ENCODE data around the gene CYGB.

The CYGB gene

GRCh38 chr17:76501827-76502307 is 35.6 kb downstream of the CYGB start:
- DNase-seq (ENCODE audit: low read depth in 2 of 3, low spot score in 2 of 3) = no peak

- DNase-seq (ENCODE audit: low read depth in 2 of 3, low spot score in 2 of 3) = peak; percentile 92 to 97 (median 94)
Measured at GRCh38 chr17:76501018-76501826, 36.3 kb downstream of the CYGB start, which contains the start of gene RHBDF2. Gene RHBDF2, minus strand, starts transcription at chr17:76501423. Its CDS starts 19,899 bp downstream, at chr17:76481524.

- no peak for DNase-seq (ENCODE audit: low read depth in 2 of 3, low spot score in 2 of 3)
Measured at GRCh38 chr17:76500747-76501017, 36.8 kb downstream of the CYGB start.

GRCh38 chr17:76500074-76500746 is 37.3 kb downstream of the CYGB start:
- no peak for DNase-seq (ENCODE audit: low read depth in 2 of 3, low spot score in 2 of 3)

GRCh38 chr17:76499267-76499667 is 38.2 kb downstream of the CYGB start:
- no peak for DNase-seq (ENCODE audit: low read depth in 2 of 3, low spot score in 2 of 3)

GRCh38 chr17:76498876-76499251 is 38.6 kb downstream of the CYGB start:
- no peak for DNase-seq (ENCODE audit: low read depth in 2 of 3, low spot score in 2 of 3)

GRCh38 chr17:76497979-76498875 is 39.3 kb downstream of the CYGB start:
- no peak for DNase-seq (ENCODE audit: low read depth in 2 of 3, low spot score in 2 of 3)

- no peak for DNase-seq (ENCODE audit: low read depth in 2 of 3, low spot score in 2 of 3)
Measured at GRCh38 chr17:76497699-76497978, 39.9 kb downstream of the CYGB start.

- no peak for DNase-seq (ENCODE audit: low read depth in 2 of 3, low spot score in 2 of 3)
Measured at GRCh38 chr17:76496464-76496863, 41.0 kb downstream of the CYGB start.

GRCh38 chr17:76495663-76496400 is 41.7 kb downstream of the CYGB start:
- no peak for DNase-seq (ENCODE audit: low read depth in 2 of 3, low spot score in 2 of 3)

- no peak for DNase-seq (ENCODE audit: low read depth in 2 of 3, low spot score in 2 of 3)
Measured at GRCh38 chr17:76493505-76494167, 43.9 kb downstream of the CYGB start.

GRCh38 chr17:76492989-76493501 is 44.5 kb downstream of the CYGB start:
- DNase-seq (ENCODE audit: low read depth in 2 of 3, low spot score in 2 of 3) = peak in 1 of 3 experiments; percentile 42

- no peak for DNase-seq (ENCODE audit: low read depth in 2 of 3, low spot score in 2 of 3)
Measured at GRCh38 chr17:76492123-76492988, 45.2 kb downstream of the CYGB start.

GRCh38 chr17:76491271-76492122 is 46.0 kb downstream of the CYGB start:
- no peak for DNase-seq (ENCODE audit: low read depth in 2 of 3, low spot score in 2 of 3)

- DNase-seq (ENCODE audit: low read depth in 2 of 3, low spot score in 2 of 3) = no peak
Measured at GRCh38 chr17:76490112-76490710, 47.3 kb downstream of the CYGB start.

- no peak for DNase-seq (ENCODE audit: low read depth in 2 of 3, low spot score in 2 of 3)
Measured at GRCh38 chr17:76487451-76488192, 49.9 kb downstream of the CYGB start.

- no peak for DNase-seq (ENCODE audit: low read depth in 2 of 3, low spot score in 2 of 3)
Measured at GRCh38 chr17:76485569-76485968, 51.9 kb downstream of the CYGB start.

Measured in activated CD8-positive, alpha-beta memory T cell treated with anti-CD3 and anti-CD28 coated beads for 48 hours (primary cell).